Neuronal stem cell (in vitro differentiated cells): ENCODE measurements around the gene TIMM50.

Source experiments
- DNase-seq: peaks from one replicate; pipeline ENCODE4 v3.0.0-alpha.2; 2013; ENCODE audit warnings: low spot score
- H2AFZ ChIP-seq: one replicate; pipeline ENCODE4 v1.6.1; 2013; ENCODE audit warnings: mild to moderate bottlenecking, low read length, inconsistent platforms
- H2AK5ac ChIP-seq: 2 replicates; pipeline ENCODE4 v1.6.1; 2013; ENCODE audit warnings: low read depth, mild to moderate bottlenecking, inconsistent platforms, low read length, moderate library complexity, mixed read lengths
- H2BK120ac ChIP-seq: 2 replicates; pipeline ENCODE4 v1.6.1; 2013; ENCODE audit warnings: low read depth, mild to moderate bottlenecking, inconsistent platforms, low read length, moderate library complexity, mixed read lengths
- H2BK12ac ChIP-seq: one replicate; pipeline ENCODE4 v1.6.1; 2013; ENCODE audit warnings: low read length, inconsistent platforms
- H2BK15ac ChIP-seq: 2 replicates; pipeline ENCODE4 v1.6.1; 2013; ENCODE audit warnings: mild to moderate bottlenecking, low read length, inconsistent platforms, mixed read lengths
- H2BK5ac ChIP-seq: one replicate; pipeline ENCODE4 v1.6.1; 2013; ENCODE audit warnings: inconsistent platforms, mild to moderate bottlenecking, low read length, moderate library complexity
- H3K14ac ChIP-seq: one replicate; pipeline ENCODE4 v1.6.1; 2013; ENCODE audit warnings: low read length, inconsistent platforms
- H3K18ac ChIP-seq: 2 replicates; pipeline ENCODE4 v1.6.1; 2013; ENCODE audit warnings: low read length, inconsistent platforms
- H3K23ac ChIP-seq: 2 replicates; pipeline ENCODE4 v1.6.1; 2013; ENCODE audit warnings: low read depth, mild to moderate bottlenecking, mixed read lengths, low read length, inconsistent platforms; ENCODE audit not compliant: poor library complexity
- H3K27ac ChIP-seq: replicated peaks from 3 replicates; pipeline ENCODE4 v1.5.1; 2013; ENCODE audit warnings: low read length, inconsistent platforms
- H3K27me3 ChIP-seq, 3 experiments: 2 replicates each; pipeline ENCODE4 v1.6.1; 2013; ENCODE audit warnings: low read length in 3 of 3, mild to moderate bottlenecking in 2 of 3, inconsistent platforms in 1 of 3, low read depth in 1 of 3, mixed read lengths in 1 of 3, moderate library complexity in 1 of 3; ENCODE audit not compliant: control insufficient read depth in 3 of 3, insufficient read depth in 3 of 3
- H3K36me3 ChIP-seq, 2 donors: replicated peaks in 1 of 2; 2 replicates each; pipeline ENCODE4 v1.6.1; 2013; ENCODE audit warnings: low read length in 2 of 2; ENCODE audit not compliant: control insufficient read depth in 2 of 2, insufficient read depth in 2 of 2
- H3K4ac ChIP-seq: 2 replicates; pipeline ENCODE4 v1.6.1; 2013; ENCODE audit warnings: inconsistent platforms, mild to moderate bottlenecking, low read length, moderate library complexity
- H3K4me1 ChIP-seq, 2 donors: 1 replicate in 1 of 2; 2 replicates in 1 of 2; pipeline ENCODE4 v1.6.1; 2013; ENCODE audit warnings: low read length in 2 of 2, low read depth in 1 of 2; ENCODE audit not compliant: control insufficient read depth in 2 of 2, insufficient read depth in 1 of 2
- H3K4me2 ChIP-seq: one replicate; pipeline ENCODE4 v1.6.1; 2013; ENCODE audit warnings: mild to moderate bottlenecking, low read length, inconsistent platforms; ENCODE audit not compliant: insufficient read depth, poor library complexity, severe bottlenecking
- H3K4me3 ChIP-seq, 2 donors: 2 replicates each; pipeline ENCODE4 v1.5.1; 2013; ENCODE audit warnings: low read length in 2 of 2, mild to moderate bottlenecking in 2 of 2, inconsistent platforms in 1 of 2, moderate library complexity in 1 of 2
- H3K79me1 ChIP-seq: one replicate; pipeline ENCODE4 v1.6.1; 2013; ENCODE audit warnings: low read depth, mild to moderate bottlenecking, inconsistent platforms, low read length, moderate library complexity
- H3K9ac ChIP-seq: one replicate; pipeline ENCODE4 v1.6.1; 2013; ENCODE audit warnings: mild to moderate bottlenecking, low read depth, low read length, inconsistent platforms; ENCODE audit not compliant: poor library complexity
- H3K9me3 ChIP-seq, 2 donors: replicated peaks in 1 of 2; 2 replicates each; pipeline versions ENCODE3 to v1.6.1; 2013; ENCODE audit warnings: low read length in 2 of 2, mild to moderate bottlenecking in 2 of 2, inconsistent platforms in 1 of 2, low read depth in 1 of 2, mixed read lengths in 1 of 2, moderate library complexity in 1 of 2; ENCODE audit not compliant: control insufficient read depth in 2 of 2, insufficient read depth in 1 of 2
- H4K8ac ChIP-seq: one replicate; pipeline ENCODE4 v1.6.1; 2013; ENCODE audit warnings: low read depth, mild to moderate bottlenecking, inconsistent platforms, low read length, moderate library complexity
- H4K91ac ChIP-seq: one replicate; pipeline ENCODE4 v1.6.1; 2013; ENCODE audit warnings: low read length, low read depth, mild to moderate bottlenecking, inconsistent platforms; ENCODE audit not compliant: poor library complexity
- WGBS, 2 donors: extraction: QIAGEN DNeasy Blood & Tissue Kit; methylation state at CpG; one replicate each; pipeline ENCODE4 v1.1.7; 2013; ENCODE audit warnings: missing lambda C conversion rate in 2 of 2, mixed read lengths in 1 of 2; ENCODE audit not compliant: insufficient read length in 2 of 2, insufficient replicate concordance in 1 of 2; ENCODE audit errors: extremely low coverage in 2 of 2; 5-methylcytosine and 5-hydroxymethylcytosine counted together

The TIMM50 gene

DNA sequence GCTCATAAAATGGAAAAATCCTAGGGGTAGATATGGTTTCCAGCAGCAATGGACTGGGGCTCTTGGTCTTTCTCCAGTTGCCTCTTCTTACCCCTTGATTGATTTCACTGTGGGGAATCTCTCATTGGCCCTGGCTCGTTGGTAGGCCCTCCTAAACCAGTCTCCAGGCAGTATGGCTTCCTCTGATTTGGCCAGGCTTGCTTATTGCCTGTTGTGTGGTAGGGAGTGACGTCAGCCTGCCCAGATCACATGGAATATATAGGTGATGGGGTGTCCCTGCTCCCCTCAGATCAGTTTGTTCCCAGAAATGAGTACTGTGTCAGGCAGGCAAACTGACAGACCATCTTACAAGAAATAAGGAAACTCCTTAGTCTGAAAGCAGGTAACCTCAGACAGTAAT is 28.6 kb downstream of the TIMM50 start:
- no peak overlapping the region for H2BK120ac ChIP-seq
- H3K14ac ChIP-seq = no peak overlapping the region
- H3K4me1 ChIP-seq = no peaks in the 10 kb centered on the region
- H2BK15ac ChIP-seq = no peak overlapping the region
- no peak overlapping the region for H4K91ac ChIP-seq
- H2AFZ ChIP-seq = no peak overlapping the region
- peaks cover 10 to 53% (median 48%) of the 10 kb centered on the region in 3 experiments for H3K27me3 ChIP-seq
- H3K27ac ChIP-seq = no peak overlapping the region
- no peak overlapping the region for H3K4me2 ChIP-seq
- H3K79me1 ChIP-seq = no peaks in the 10 kb centered on the region
- no peaks in the 10 kb centered on the region for H3K36me3 ChIP-seq
- no peak overlapping the region for H3K4ac ChIP-seq
- no peak overlapping the region for H2BK5ac ChIP-seq
- no peak overlapping the region for H3K9ac ChIP-seq
- H3K18ac ChIP-seq = no peak overlapping the region
- H3K9me3 ChIP-seq = peaks cover 0 to 7% of the 10 kb centered on the region in 2 donors
- no CpG with 5 or more reads among the region's 2 CpGs for WGBS, 2 donors
- H2AK5ac ChIP-seq = no peak overlapping the region
- no peak overlapping the region for H3K23ac ChIP-seq
- no peak overlapping the region for H2BK12ac ChIP-seq
- no peak overlapping the region for H4K8ac ChIP-seq
- H3K4me3 ChIP-seq = peak overlapping the region in 1 of 2 donors; percentile 30
- no peak for DNase-seq

GRCh38 chr19:39512988-39513387 is 32.4 kb downstream of the TIMM50 start:
- Histone ChIP-seq H4K91ac (no peak overlapping the region), H3K4ac (no peak overlapping the region), H2BK15ac (no peak overlapping the region), H3K4me1 (peaks cover 3% of the 10 kb centered on the region in 2 donors), H2AFZ (no peak overlapping the region), H3K79me1 (no peaks in the 10 kb centered on the region), H3K14ac (no peak overlapping the region), H2BK120ac (no peak overlapping the region), H3K18ac (no peak overlapping the region), H2AK5ac (no peak overlapping the region), H4K8ac (no peak overlapping the region), H3K27me3 (peaks cover 7 to 34% (median 34%) of the 10 kb centered on the region in 3 experiments), H3K23ac (no peak overlapping the region), H3K9ac (no peak overlapping the region), H3K4me3 (no peak overlapping the region), H3K36me3 (peaks cover 0 to 3% of the 10 kb centered on the region in 2 donors), H2BK5ac (no peak overlapping the region), H3K4me2 (no peak overlapping the region), H3K9me3 (peaks cover 0 to 2% of the 10 kb centered on the region in 2 donors), H2BK12ac (no peak overlapping the region), H3K27ac (no peak overlapping the region)
- no CpG with 5 or more reads among the region's 2 CpGs for WGBS, 2 donors
- DNase-seq = no peak

DNA sequence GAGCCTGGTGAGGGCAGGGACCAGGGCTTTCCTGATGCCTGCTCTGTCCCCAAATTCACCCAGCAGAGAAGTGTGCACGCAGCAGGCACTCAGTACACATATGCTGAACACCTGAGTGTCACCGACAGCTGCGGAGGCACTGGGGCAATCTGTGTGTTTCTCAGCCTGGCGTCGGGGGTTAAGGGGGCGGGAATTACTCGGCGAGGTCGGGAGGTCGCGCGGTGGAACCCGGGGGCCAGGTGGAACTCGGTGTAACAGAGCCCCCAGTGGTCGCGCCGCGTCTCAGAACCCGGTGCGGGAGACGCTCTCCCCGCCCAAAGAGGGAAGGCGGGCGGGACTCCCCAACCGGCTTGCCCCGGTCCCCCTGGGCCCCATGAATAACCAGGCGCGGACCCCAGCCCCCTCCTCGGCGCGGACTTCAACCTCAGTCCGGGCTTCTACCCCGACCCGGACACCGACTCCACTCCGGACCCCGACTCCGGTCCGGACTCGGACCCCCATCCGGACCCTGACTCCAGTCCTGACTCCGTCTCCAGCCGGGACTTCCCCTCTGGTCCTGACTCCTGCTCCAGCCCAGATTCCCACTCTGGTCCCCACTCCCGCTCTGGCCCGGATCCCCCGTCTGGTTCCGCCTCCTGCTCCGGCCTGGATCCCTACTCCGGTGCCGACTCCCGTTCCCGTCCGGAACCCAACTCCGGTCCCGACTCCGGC is 34.4 kb downstream of the TIMM50 start, which contains the start of gene SELENOV:
SELENOV (plus strand) TSS at position 300 of the 711 bp plus-strand sequence; CDS start at position 374, 74 bp downstream.
- Histone ChIP-seq H3K4me1 (peaks cover 5 to 8% of the 10 kb centered on the region in 2 donors), H4K91ac (no peak within 1 kb of the TSS)
- no peak for DNase-seq

GRCh38 chr19:39515551-39516191 is 35.0 kb downstream of the TIMM50 start:
- peaks cover 0 to 2% of the 10 kb centered on the region in 2 donors for H3K9me3 ChIP-seq
- no peak overlapping the region for H4K8ac ChIP-seq
- H2BK15ac ChIP-seq = peak overlapping the region; percentile 95
- H3K27me3 ChIP-seq = peaks cover 7 to 26% (median 20%) of the 10 kb centered on the region in 3 experiments
- H2BK120ac ChIP-seq = peak overlapping the region; percentile 30
- peak overlapping the region; percentile 93 for H3K18ac ChIP-seq
- H3K4me3 ChIP-seq = peak overlapping the region; percentile 55 to 95
- DNase-seq = no peak
- no peak overlapping the region for H4K91ac ChIP-seq
- H2BK5ac ChIP-seq = peak overlapping the region; percentile 83
- WGBS, 2 donors = no CpG with 5 or more reads among the region's 44 CpGs
- no peaks in the 10 kb centered on the region for H3K79me1 ChIP-seq
- peaks cover 0 to 3% of the 10 kb centered on the region in 2 donors for H3K36me3 ChIP-seq
- H2AK5ac ChIP-seq = peak overlapping the region; percentile 87
- H2AFZ ChIP-seq = peak overlapping the region; percentile 91
- H3K27ac ChIP-seq = no peak overlapping the region
- H2BK12ac ChIP-seq = peak overlapping the region; percentile 65
- H3K4ac ChIP-seq = no peak overlapping the region
- peak overlapping the region; percentile 69 for H3K23ac ChIP-seq
- peak overlapping the region; percentile 82 for H3K9ac ChIP-seq
- H3K4me2 ChIP-seq = peak overlapping the region; percentile 89
- peaks cover 6 to 8% of the 10 kb centered on the region in 2 donors for H3K4me1 ChIP-seq
- H3K14ac ChIP-seq = peak overlapping the region; percentile 92

More for the DNA sequence above, 34.4 kb downstream of the TIMM50 start, which contains the start of gene SELENOV:
- H3K9ac ChIP-seq = peak within 1 kb of the TSS; percentile 82
- no peak within 1 kb of the TSS for H4K8ac ChIP-seq
- H2BK120ac ChIP-seq = peak within 1 kb of the TSS; percentile 76
- H3K9me3 ChIP-seq = peaks cover 0 to 2% of the 10 kb centered on the region in 2 donors
- H2BK12ac ChIP-seq = peak within 1 kb of the TSS; percentile 65
- peak within 1 kb of the TSS; percentile 89 for H3K4me2 ChIP-seq
- peaks cover 0 to 3% of the 10 kb centered on the region in 2 donors for H3K36me3 ChIP-seq
- H3K27ac ChIP-seq = no peak within 1 kb of the TSS
- H3K23ac ChIP-seq = peak within 1 kb of the TSS; percentile 69
- peaks cover 7 to 26% (median 20%) of the 10 kb centered on the region in 3 experiments for H3K27me3 ChIP-seq
- peak within 1 kb of the TSS; percentile 87 for H2AK5ac ChIP-seq
- peak within 1 kb of the TSS; percentile 83 for H2BK5ac ChIP-seq
- H3K4me3 ChIP-seq = peak within 1 kb of the TSS; percentile 55 to 95
- H2BK15ac ChIP-seq = peak within 1 kb of the TSS; percentile 95
- WGBS, 2 donors = no CpG with 5 or more reads among the region's 56 CpGs
- H3K4ac ChIP-seq = peak within 1 kb of the TSS; percentile 66
- H3K18ac ChIP-seq = peak within 1 kb of the TSS; percentile 93
- H2AFZ ChIP-seq = peak within 1 kb of the TSS; percentile 91
- H3K14ac ChIP-seq = peak within 1 kb of the TSS; percentile 92
- H3K79me1 ChIP-seq = no peaks in the 10 kb centered on the region
